Stimulated activated CD8-positive, alpha-beta memory T cell treated with anti-CD3 and anti-CD28 coated beads, Interleukin-2, amount 100 ng/mL, for 48 hours (primary cell): Measurements from ENCODE around the gene SPATA9.

Experiments
- DNase-seq, 2 donors: peaks; one replicate each; pipeline ENCODE4 v3.0.0-alpha.2; 2020; ENCODE audit warnings: low read depth in 2 of 2

The SPATA9 gene

DNA sequence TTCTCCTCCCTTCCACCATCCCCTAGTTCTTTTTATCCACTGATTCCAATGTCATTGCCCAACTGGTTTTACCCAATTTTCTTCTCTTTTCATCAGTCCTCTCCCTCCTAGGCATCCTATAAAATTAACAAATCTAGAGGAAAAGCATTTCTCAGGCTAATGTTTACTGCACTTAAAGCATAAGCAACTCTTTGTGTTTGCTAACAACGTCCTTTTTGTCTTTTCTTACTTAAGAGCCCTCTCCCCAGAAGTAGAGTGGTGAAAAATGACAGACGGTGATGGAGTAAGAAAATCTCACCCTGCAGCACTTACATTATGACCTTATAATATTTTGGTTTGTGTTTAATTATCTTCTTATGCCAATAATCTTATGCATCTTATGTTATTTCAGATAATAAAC lies 1.6 kb upstream of the SPATA9 start:
- DNase-seq, result no peak

DNA sequence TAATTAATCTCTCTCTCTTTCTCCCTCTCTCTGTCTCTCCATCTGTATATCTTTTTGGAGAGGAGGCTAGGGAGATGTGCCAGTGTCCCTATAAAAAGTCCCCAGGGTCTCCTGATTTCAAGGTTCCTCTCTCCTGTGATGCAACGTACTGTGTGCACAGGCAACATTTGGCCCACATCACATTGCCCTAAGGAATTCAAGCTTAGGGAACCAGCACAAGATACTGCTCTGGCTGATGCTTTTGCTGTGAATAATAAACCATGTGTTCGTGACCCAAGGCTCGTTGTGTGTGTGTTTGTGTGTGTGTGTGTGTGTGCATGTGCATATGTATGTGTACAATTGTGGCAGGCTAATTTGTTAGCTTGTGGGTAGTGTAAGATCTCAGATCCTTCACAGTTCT lies 9.7 kb downstream of the SPATA9 start:
- DNase-seq, result no peak

DNA sequence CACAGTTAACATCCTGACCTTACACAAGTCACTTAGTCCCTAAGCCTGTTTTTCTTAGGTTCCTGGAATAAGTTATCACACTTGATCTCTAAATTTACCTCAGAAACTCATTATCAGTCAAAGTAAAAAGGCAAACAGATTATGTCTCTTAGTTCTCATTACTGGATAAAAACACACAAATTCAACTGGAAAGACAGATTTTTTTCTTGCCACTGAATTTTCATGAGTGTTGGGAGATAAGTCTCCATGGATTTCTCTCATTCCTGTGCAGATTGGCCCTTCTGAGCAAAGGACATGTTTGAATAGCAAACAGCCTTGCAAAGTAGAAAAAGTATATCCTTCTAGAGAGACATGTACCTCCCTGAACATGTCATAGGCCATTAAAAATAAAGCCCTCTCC lies 10.2 kb downstream of the SPATA9 start:
- DNase-seq, result no peak

DNA sequence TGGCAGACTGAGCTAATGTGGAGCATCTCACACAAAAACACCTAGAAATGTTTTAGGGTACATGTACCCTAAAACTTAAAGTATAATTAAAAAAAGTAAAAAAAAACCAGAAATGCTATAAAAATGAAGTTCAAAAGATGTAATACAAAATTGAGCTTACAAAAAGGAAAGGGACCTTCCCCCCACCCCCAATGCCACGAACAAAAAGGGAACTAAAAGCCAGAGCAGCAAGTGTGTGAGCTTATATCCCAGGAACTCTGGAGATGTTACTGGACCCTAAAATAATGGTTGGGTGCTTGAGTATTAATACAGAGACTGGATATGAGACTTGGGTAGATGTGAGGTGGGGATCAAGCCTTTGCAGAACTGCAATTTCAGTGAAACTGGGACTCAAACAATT lies 11.0 kb downstream of the SPATA9 start:
- DNase-seq, result no peak

DNA sequence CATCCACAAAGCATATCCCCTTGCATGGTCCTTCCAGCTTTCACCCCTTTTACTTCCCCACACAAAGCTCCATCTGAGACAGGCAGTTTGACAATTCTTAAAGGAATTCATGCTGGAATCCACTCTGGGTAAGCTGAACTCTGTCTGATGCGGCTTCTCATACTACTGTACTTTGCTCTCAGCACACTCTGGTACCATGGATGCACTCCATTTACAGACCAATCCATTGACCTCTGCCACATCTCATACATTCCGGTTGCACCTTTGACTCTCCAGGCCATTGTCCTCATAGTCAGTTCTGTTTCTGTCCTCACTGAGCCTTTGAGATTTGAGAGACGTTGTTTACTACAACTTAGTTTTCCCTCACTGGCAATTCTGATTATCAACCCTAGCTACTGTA lies 12.2 kb downstream of the SPATA9 start:
- DNase-seq, result no peak

DNA sequence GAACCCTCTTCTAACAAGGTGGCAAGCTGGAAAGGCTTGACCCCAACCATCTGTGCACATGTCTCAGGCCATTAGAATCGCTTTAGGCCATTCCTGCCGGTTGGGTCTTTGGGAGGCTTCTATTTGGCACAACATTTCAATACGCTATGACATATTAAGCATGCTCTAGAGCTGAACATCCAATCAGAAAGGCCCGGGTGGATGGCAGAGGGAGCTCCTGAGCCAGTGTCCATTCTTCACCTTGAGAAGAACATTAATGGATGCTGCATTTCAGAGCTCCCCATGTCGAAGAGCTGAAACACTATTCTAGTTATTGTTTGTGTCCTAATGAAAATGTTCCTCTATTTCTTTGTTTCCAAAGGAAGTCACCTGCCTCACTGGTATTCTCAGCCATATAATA lies 12.8 kb downstream of the SPATA9 start:
- DNase-seq, result no peak

DNA sequence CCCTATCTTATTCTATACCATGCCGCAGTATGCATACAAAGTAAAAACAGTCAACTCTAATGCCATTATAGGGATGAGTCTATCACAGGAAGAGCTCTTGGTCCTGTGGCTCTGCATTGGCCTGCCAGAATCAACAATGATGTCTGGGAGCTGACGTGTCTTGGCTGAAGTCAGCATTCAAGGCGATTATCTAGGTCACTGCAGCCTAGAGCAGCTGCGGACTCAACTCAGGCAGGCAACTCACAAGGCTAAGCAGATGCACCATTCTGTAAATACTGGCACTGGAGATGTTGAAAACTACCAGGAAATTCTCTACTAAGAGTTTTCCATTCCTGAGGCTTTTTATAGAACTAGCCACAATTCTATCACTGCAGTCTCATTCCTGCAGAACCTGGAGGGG lies 13.3 kb downstream of the SPATA9 start:
- DNase-seq, result no peak

DNA sequence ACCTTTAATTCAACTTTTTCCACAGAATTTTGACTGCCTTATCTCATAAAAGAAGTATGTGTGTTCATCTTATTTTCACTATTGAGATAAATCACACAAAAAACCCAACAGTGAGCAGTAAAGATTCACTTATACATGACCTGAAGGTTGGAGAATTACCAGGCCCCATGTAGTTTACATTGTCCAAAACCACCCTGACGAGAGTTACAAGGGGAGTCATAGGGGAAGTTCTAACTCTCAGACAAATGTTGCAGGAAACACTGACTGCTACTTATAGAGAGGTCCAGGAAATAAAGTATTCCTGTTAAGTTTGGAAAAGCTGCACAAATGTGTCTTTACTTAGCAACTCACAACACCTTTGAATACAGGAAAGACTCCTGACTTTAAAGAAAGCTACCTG lies 14.1 kb downstream of the SPATA9 start:
- no peak for DNase-seq

DNA sequence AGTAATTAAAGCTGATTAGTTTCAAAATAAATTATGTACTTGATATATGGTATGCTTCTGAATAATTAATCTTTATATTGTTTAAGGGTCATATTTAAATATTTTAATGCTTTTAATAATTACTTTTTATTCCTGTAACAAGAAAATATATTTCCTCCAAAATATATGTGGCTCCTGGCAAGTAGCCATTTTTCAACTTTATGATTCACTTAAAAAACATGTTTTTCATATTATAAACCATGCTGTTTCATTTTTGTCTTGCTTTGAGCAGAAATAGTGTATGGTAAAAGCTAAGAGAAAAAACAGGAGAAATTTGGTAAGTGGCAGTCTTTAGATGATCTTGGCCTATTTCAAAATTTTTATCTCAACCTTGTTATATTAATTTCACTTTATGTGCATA lies 14.6 kb downstream of the SPATA9 start:
- no peak for DNase-seq

DNA sequence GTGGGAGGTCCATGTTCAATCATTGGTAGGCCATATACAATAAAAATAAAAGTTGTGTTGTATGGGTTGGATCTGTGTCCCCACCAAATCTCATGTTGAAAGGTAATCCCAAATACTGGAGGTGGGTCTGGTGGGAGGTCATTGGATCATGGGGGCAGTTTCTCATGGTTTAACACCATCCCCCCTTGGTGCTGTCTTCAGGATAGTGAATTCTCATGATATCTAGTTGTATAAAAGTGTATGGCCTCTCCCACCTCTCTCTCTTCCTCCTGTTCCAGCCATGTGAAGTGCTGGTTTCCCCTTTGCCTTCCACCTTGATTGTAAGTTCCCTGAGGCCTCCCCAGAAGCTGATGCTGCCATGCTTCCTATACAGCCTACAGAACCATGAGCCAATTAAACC lies 15.1 kb downstream of the SPATA9 start:
- DNase-seq, result no peak

DNA sequence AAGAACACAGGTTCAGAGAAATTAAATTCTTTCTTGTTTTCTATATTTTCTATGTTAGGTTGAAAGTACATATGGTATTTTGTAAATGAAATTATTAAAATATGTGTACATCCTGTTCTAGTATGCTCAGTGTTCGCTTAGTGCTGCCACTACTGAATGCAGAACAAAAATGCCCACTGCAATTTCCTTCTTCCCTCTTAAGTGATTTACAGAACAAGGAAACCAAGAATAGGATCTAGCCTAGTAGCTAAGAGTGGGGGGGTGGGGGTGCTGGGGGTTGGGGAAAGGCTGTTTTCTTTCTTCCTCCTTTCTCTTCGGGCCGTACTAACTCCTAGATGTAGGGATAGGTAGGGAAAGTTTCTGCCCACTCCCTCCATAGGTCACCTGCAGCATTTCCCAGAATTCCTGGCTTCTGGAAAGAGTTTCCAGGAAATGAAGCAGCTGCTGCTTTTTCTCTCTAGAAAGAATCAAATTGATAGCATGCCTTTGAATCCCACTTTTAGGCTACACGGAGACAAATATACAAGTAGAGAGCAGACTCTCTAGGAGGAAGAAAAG lies 15.7 kb downstream of the SPATA9 start:
- DNase-seq, result no peak

DNA sequence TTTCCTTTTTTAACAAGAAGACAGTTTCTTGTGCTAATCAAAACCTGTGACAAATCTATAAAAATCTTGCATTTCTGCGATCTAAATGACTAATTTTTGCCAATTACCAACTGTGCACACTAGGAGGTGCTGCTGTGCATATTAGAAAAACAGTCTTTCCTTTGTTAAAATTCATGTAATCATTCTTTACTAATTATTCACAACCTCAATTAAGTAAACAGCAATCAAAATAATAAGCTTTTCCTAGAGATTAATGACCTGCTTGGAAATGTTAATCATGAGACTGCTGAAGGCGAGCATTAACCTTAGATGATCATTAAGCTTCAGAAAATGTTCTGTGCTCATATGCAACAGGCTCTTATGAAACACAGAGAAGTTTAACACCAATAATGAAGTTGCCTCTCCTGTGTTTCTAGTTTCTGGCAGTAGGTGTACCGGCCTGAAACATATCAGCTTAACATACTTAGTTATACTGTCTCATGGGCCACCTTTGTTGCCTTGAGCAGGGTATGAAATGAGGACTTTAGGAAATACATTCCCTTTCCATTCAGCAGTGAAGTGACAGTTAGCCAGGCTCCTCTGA lies 18.5 kb downstream of the SPATA9 start:
- DNase-seq, result no peak

DNA sequence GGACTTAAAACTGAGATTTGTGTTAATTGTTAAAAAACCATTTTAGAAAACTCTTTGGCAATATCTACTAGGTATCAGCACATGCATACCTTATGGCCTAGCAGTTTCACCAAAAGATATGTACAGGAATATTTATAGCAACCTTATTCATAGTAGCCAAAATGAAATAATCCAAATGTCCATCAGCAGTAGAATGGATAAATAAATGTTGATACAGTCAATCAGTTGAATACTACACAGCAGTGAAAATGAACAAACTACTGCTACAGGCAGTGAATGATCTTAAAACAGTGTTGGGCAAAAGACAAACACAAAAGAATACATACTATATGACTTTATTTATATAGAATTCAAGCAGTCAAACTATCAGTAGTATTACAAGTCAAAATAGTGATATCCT lies 19.8 kb downstream of the SPATA9 start:
- DNase-seq, result no peak

DNA sequence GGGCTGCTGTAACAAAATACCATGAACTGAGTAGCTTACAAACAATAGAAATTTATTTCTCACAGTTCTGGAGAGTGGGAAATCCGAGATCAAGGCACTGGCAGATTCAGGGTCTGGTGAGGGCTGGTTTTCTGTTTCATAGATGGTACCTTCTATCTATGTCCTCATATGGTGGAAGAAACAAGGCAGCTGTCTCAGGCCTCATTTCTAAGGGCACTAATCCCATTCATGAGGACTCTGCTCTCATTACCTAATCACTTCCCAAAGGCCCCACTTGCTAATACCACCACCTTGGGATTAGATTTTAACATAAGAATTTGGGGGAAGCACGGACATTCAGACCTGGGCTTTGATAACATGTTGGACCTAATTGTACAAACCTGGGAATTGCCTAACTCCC lies 22.7 kb downstream of the SPATA9 start:
- no peak for DNase-seq

DNA sequence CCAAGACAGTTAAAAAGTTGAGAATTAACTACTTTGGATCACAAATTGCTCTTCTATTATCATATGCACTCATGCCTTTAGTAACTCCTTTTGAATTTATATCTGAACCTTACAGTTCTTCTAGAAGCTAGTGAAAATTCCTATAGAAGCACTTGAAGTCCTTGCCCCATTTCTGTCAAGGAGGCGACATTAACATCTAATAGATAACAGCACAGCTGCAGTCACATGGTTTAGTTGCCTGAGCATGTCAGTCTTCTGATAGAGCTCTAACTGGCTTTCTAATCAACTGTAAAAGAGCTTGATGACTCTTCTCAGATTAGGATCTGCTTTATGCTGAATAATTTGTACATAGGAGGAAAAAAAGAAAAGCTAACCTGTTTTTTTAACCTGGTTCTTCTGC lies 27.2 kb downstream of the SPATA9 start:
- no peak for DNase-seq

DNA sequence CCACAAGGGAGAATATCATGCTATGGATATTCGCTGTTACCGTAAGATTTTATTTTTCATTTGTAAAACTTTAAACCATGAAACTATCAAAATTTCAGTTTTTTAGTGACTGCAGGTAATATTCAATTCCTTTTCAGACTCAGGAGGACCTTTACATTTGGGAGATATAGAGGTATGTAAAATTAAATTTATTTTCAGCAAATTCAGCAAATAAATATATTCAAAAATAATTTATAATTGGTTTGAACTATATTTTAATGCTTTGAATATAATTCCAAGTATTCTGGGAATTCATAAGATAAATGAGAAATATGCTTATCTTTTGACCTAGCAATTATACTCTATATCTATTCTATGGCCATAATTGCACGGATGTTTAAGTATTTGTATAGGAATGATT lies 28.6 kb downstream of the SPATA9 start:
- DNase-seq, result no peak

DNA sequence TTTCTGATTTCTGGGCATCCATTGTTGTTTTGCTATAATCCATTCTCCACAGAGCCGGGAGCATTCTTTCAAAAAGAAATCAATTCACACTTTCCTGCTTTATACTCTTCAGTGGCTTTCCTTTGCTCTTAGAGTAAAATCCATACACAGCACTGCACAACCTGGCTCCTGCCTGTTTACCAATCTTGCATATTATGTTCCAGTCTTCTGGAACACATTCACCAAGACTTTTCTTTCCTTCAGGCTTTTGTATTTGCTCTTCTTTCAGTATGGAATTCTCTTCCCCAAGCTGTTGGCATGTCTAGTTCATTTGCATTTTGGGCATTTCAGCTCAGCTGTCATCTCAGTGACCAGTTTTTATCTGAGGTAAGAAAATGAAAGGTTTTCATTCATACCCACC lies 29.9 kb downstream of the SPATA9 start:
- no peak for DNase-seq

DNA sequence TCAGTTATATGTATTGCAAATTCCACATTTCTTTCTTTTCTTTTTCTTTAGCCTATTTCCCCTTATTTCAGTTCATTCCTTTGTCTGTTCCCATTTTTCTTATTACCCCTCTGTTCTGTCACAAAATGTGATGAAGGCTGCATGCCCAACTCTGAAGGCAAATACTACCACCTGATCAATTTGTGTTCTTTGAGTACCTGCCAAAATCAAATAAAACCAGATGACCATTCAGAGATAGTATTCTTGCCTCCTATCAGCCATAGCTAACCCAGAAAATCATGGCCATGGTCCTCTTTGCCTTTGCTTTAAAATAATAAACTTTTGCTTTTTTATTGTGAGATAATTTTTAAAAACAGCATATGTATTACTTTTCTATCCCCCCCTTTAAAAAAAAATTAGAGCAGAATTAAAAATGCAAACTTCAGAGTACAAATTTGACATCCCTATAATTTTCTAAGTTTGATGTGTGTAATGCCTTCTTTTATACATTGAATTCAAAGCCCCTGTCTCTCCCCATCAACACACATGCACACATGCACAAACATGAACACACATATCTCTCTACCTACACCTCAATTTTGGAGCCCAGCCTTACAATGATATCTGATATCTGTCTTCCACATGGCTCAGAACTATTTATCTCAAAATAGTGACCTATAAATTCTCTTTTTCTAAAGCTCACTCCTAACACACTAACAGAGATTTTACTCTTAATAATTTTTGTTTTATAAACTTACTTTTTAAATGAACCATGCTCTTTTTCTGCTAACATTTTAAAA lies 32.8 kb downstream of the SPATA9 start:
- DNase-seq, result no peak

DNA sequence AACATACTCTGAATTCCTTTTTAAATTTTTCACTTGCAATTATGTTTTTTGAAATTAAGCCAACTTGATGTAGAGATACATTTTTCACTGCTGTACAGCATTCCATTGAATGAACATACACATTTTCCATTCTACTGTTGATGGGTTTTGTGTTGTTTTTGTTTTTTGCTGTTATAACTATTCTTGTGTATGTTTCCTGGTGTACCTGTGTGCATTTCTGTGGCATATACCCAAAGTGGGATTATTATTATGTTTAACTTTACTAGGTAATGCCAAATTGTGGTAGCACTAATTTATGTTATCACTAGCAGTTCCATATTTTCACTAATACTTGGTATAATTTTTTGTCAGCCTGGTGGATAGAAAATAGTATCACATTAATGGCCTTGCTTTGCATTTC lies 33.5 kb downstream of the SPATA9 start:
- DNase-seq, result no peak

DNA sequence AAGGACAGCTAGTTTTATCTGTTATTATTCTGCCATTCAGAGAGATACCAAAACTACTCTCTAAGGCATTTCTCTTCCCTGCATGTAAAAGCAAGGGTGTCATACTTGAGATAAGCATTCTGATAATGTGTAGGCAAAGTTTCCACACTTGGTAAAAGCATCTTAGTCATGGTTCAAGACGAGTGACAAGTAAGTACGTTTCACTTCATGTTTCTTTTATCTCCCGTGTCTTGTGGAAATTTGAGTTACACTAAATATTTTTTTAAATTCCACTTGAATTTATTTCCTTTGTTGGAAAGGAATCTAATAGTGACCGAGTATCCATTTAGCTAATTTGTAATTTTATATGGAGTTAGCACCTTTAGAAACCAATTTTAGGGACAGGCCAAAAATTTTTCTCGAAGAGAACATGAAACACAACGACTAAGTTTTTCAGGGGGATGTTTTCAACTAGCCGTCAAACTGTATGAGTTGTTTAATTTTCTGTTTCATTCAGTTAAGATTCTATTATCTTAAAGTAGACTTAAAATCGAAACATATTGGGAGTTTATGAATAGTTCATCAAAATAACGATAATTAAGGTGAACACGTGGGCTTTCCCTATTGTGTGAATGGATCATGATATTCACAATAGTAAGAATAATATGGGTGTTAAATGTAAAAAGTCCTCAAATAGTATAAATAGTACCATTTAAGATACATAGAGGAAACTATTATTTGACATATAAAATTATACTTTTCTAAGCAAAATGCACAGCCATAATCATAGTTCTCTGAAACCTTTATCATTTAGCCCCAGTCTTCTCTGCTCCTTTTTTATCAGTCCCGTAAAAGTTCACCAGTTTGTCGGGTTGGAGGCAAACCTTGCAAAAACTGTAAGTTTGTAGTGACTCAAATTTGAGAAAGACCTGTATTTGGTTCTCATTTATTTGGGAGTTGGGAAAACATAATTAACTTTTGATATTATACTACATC lies 34.6 kb downstream of the SPATA9 start:
- no peak for DNase-seq

DNA sequence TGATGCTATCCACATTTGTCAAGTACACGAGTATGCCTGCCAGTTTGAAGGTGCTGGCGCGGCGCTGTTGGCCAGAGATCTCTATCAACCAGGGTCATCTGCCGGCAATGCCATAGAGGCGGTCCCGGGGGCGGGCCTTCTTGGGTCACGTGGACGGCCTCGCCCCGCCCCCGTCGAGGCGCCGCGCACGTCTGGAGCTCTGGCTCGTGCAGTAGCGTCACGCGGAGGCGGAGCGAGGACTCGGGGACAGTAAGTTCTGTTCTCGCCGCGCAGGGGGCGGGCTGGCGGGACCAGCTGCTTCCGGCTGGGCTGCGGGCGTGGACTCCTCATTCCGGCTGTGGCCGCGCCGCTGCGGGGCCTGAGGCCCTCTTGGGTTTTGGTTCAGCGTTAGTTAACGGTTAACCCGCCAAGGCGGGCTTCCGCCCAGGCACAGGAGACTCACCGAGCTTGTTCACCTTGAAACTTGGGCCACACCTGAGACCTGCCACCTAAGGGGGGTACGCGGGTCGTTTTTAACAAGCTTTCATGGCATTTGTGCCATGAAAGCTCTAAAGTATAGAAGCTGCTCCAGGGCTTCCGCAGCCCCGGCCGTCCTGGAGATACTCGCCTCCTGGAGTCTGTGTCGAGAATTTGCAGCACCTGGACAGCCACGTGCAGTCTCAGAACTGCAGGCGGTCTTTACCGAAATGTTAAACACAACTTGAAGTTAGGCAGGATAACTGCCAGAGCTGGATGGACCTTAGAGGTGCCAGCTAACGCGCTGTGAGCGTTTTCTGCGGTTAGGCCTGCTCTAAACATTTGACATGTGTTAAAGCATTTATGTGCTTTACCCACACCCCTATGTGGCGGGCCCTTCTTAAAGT lies 36.0 kb downstream of the SPATA9 start, which contains the start of gene RFESD:
Gene RFESD (plus strand): TSS at position 209 of the 863 bp plus-strand sequence. CDS start 5,495 bp downstream, outside the sequence.
- DNase-seq, result peak; percentile 93 to 97
